Esophagus (tissue), 2 donors: ENCODE results near the gene TCF15. TPM values are rescaled to one million over a fixed set of nuclear protein-coding genes. Genes with fewer than 3 reads are reported as not detected.

Source experiments
- H3K27ac ChIP-seq, 2 donors: one replicate each; pipeline ENCODE4 v1.5.1; 2013; ENCODE audit warnings: low read depth in 2 of 2, mild to moderate bottlenecking in 2 of 2, inconsistent platforms in 1 of 2, low read length in 1 of 2, moderate library complexity in 1 of 2
- H3K27me3 ChIP-seq, 2 donors: one replicate each; pipeline ENCODE4 v1.6.1; 2013; ENCODE audit warnings: low read length in 2 of 2, control low read depth in 1 of 2, mild to moderate bottlenecking in 1 of 2; ENCODE audit not compliant: insufficient read depth in 2 of 2, control insufficient read depth in 1 of 2
- H3K36me3 ChIP-seq, 2 donors: one replicate each; pipeline ENCODE4 v1.6.1; 2013; ENCODE audit warnings: low read length in 1 of 2; ENCODE audit not compliant: control insufficient read depth in 2 of 2, insufficient read depth in 2 of 2
- H3K4me1 ChIP-seq, 2 donors: one replicate each; pipeline ENCODE4 v1.6.1; 2013; ENCODE audit warnings: low read length in 1 of 2; ENCODE audit not compliant: control insufficient read depth in 2 of 2, insufficient read depth in 2 of 2
- H3K4me3 ChIP-seq, 2 donors: one replicate each; pipeline ENCODE4 v1.5.1; 2013; ENCODE audit warnings: low read length in 2 of 2, mild to moderate bottlenecking in 2 of 2, low read depth in 1 of 2, moderate library complexity in 1 of 2
- H3K9me3 ChIP-seq, 2 donors: one replicate each; pipeline ENCODE4 v1.6.1; 2013; ENCODE audit warnings: mild to moderate bottlenecking in 2 of 2, low read depth in 1 of 2, low read length in 1 of 2, moderate library complexity in 1 of 2; ENCODE audit not compliant: control insufficient read depth in 2 of 2, insufficient read depth in 1 of 2
- WGBS, 2 donors: extraction: QIAGEN DNeasy Blood & Tissue Kit; methylation state at CpG; one replicate each; pipeline ENCODE4 v1.1.7; 2013; 5-methylcytosine and 5-hydroxymethylcytosine counted together
- polyA plus RNA-seq, 2 donors: library from polyadenylated mRNA; stranded (reverse); fragments of 200-250 nt; gene quantifications; one replicate each; pipeline ENCODE4 v1.2.3, GENCODE V29; 2013
- donor health status: healthy with polysubstance abuse.
- donor health status: Bipolar disorder and iron deficiency.

Gene TCF15
- polyA plus RNA-seq: under 1 TPM; 0.26 to 0.39 TPM

- Histone ChIP-seq H3K4me1 (peaks cover 0 to 6% of the 10 kb centered on the region in 2 donors), H3K9me3 (no peaks in the 10 kb centered on the region), H3K4me3 (peak within 1 kb of the TSS in 1 of 2 donors; percentile 30), H3K27ac (no peak within 1 kb of the TSS), H3K36me3 (no peaks in the 10 kb centered on the region), H3K27me3 (peaks cover 0 to 16% of the 10 kb centered on the region in 2 donors)
- WGBS, 2 donors: 11 to 18% methylated on average over 41 to 84 of the region's 84 CpGs
Measured at GRCh38 chr20:610130-611046, at the start of gene TCF15. Gene TCF15, minus strand, starts transcription at chr20:610309. Its CDS starts 72 bp downstream, at chr20:610237.

- no peaks in the 10 kb centered on the region for H3K9me3 ChIP-seq
- H3K4me1 ChIP-seq: peaks cover 0 to 8% of the 10 kb centered on the region in 2 donors
- H3K4me3 ChIP-seq: no peak overlapping the region
- H3K36me3 ChIP-seq: no peaks in the 10 kb centered on the region
- 39 to 41% methylated on average over 5 of the region's 5 CpGs for WGBS, 2 donors
- no peak overlapping the region for H3K27ac ChIP-seq
- peaks cover 0 to 5% of the 10 kb centered on the region in 2 donors for H3K27me3 ChIP-seq
Measured at GRCh38 chr20:658731-659291, 48.7 kb upstream of the TCF15 start.

GRCh38 chr20:658202-658601 is 48.1 kb upstream of the TCF15 start:
- 29 to 40% methylated on average over 2 of the region's 2 CpGs for WGBS, 2 donors
- Histone ChIP-seq H3K27me3 (peaks cover 0 to 5% of the 10 kb centered on the region in 2 donors), H3K27ac (no peak overlapping the region)

GRCh38 chr20:655726-656624 is 45.9 kb upstream of the TCF15 start:
- Histone ChIP-seq H3K4me3 (no peak overlapping the region), H3K36me3 (no peaks in the 10 kb centered on the region), H3K9me3 (no peaks in the 10 kb centered on the region), H3K27me3 (no peaks in the 10 kb centered on the region), H3K4me1 (peaks cover 2 to 7% of the 10 kb centered on the region in 2 donors), H3K27ac (no peak overlapping the region)
- 71 to 76% methylated on average over 11 of the region's 11 CpGs for WGBS, 2 donors

More at GRCh38 chr20:658202-658601, 48.1 kb upstream of the TCF15 start:
- Histone ChIP-seq H3K9me3 (no peaks in the 10 kb centered on the region), H3K4me1 (peaks cover 0 to 10% of the 10 kb centered on the region in 2 donors), H3K36me3 (no peaks in the 10 kb centered on the region), H3K4me3 (no peak overlapping the region)

GRCh38 chr20:654417-654750 is 44.3 kb upstream of the TCF15 start:
- H3K36me3 ChIP-seq: peaks cover 7 to 9% of the 10 kb centered on the region in 2 donors
- peaks cover 2 to 7% of the 10 kb centered on the region in 2 donors for H3K4me1 ChIP-seq
- no peaks in the 10 kb centered on the region for H3K27me3 ChIP-seq
- no peak overlapping the region for H3K27ac ChIP-seq
- H3K4me3 ChIP-seq: no peak overlapping the region
- WGBS, 2 donors: 89 to 92% methylated on average over 3 of the region's 3 CpGs
- H3K9me3 ChIP-seq: no peaks in the 10 kb centered on the region

- WGBS, 2 donors: 14 to 16% methylated on average over 31 of the region's 31 CpGs
- Histone ChIP-seq H3K27me3 (no peaks in the 10 kb centered on the region), H3K36me3 (peaks cover 8 to 9% of the 10 kb centered on the region in 2 donors), H3K27ac (peak overlapping the region; percentile 48 to 81), H3K4me3 (peak overlapping the region; percentile 80 to 90), H3K4me1 (peaks cover 2 to 7% of the 10 kb centered on the region in 2 donors), H3K9me3 (no peaks in the 10 kb centered on the region)
Measured at GRCh38 chr20:653590-654416, 43.7 kb upstream of the TCF15 start.

- Histone ChIP-seq H3K4me1 (peaks cover 2 to 7% of the 10 kb centered on the region in 2 donors), H3K27me3 (no peaks in the 10 kb centered on the region), H3K27ac (peak within 1 kb of the TSS; percentile 81 to 89), H3K9me3 (no peaks in the 10 kb centered on the region), H3K4me3 (peak within 1 kb of the TSS; percentile 80 to 90), H3K36me3 (peaks cover 13 to 14% of the 10 kb centered on the region in 2 donors)
- 1% methylated on average over 66 to 74 of the region's 74 CpGs for WGBS, 2 donors
Measured at GRCh38 chr20:653110-653589, 43.0 kb upstream of the TCF15 start, which contains the start of gene SRXN1. Gene SRXN1, minus strand, starts transcription at chr20:653200. Its CDS starts 15 bp downstream, at chr20:653185.

GRCh38 chr20:652615-653109 is 42.6 kb upstream of the TCF15 start:
- Histone ChIP-seq H3K36me3 (peaks cover 17 to 19% of the 10 kb centered on the region in 2 donors), H3K4me1 (peaks cover 2 to 7% of the 10 kb centered on the region in 2 donors), H3K9me3 (peaks cover 0 to 4% of the 10 kb centered on the region in 2 donors), H3K27me3 (no peaks in the 10 kb centered on the region), H3K4me3 (peak overlapping the region; percentile 80 to 90), H3K27ac (peak overlapping the region; percentile 81 to 89)
- WGBS, 2 donors: 3 to 4% methylated on average over 36 of the region's 36 CpGs
